H9 (cell line): ENCODE results near the gene KRT31. TPM values are rescaled to one million over a fixed set of nuclear protein-coding genes. Genes with fewer than 3 reads are reported as not detected.

ENCODE experiments used
- DNase-seq: peaks from one replicate; pipeline ENCODE4 v3.0.0-alpha.2; 2017
- H2AFZ ChIP-seq: one replicate; pipeline ENCODE4 v1.6.1; 2013; ENCODE audit warnings: mild to moderate bottlenecking, low read length, control low read depth, moderate library complexity
- H2AK5ac ChIP-seq: 2 replicates; pipeline ENCODE4 v1.6.1; 2013; ENCODE audit warnings: low read length, control low read depth, mixed read lengths; ENCODE audit not compliant: insufficient read length
- H2BK120ac ChIP-seq: one replicate; pipeline ENCODE4 v1.6.1; 2013; ENCODE audit warnings: low read depth, mild to moderate bottlenecking, low read length, control low read depth, inconsistent platforms; ENCODE audit not compliant: poor library complexity, severe bottlenecking
- H2BK12ac ChIP-seq: 2 replicates; pipeline ENCODE4 v1.6.1; 2013; ENCODE audit warnings: low read length, control low read depth, mixed read lengths, low read depth; ENCODE audit not compliant: insufficient read length
- H2BK15ac ChIP-seq: 2 replicates; pipeline ENCODE4 v1.6.1; 2013; ENCODE audit warnings: low read depth, low read length, control low read depth
- H2BK20ac ChIP-seq: one replicate; pipeline ENCODE4 v1.6.1; 2013; ENCODE audit warnings: low read depth, mild to moderate bottlenecking, low read length, control low read depth, inconsistent platforms; ENCODE audit not compliant: poor library complexity, severe bottlenecking
- H2BK5ac ChIP-seq: 2 replicates; pipeline ENCODE4 v1.6.1; 2013; ENCODE audit warnings: low read length, control low read depth, mixed read lengths; ENCODE audit not compliant: insufficient read length
- H3K14ac ChIP-seq: 2 replicates; pipeline ENCODE4 v1.6.1; 2013; ENCODE audit warnings: low read length, control low read depth; ENCODE audit not compliant: insufficient read depth
- H3K18ac ChIP-seq: 2 replicates; pipeline ENCODE4 v1.6.1; 2013; ENCODE audit warnings: low read depth, mild to moderate bottlenecking, mixed read lengths, low read length, control low read depth; ENCODE audit not compliant: insufficient read length
- H3K23ac ChIP-seq: 2 replicates; pipeline ENCODE4 v1.6.1; 2013; ENCODE audit warnings: low read length, control low read depth, mixed read lengths, low read depth; ENCODE audit not compliant: insufficient read length
- H3K23me2 ChIP-seq: 2 replicates; pipeline ENCODE4 v1.6.1; 2013; ENCODE audit warnings: low read depth, mild to moderate bottlenecking, mixed read lengths, low read length, control low read depth; ENCODE audit not compliant: insufficient read length, poor library complexity, severe bottlenecking
- H3K27ac ChIP-seq: 2 replicates; pipeline ENCODE4 v1.5.1; 2013; ENCODE audit warnings: low read length, control low read depth, mixed read lengths, low read depth; ENCODE audit not compliant: insufficient read length
- H3K27me3 ChIP-seq: 2 replicates; pipeline ENCODE4 v1.6.1; 2013; ENCODE audit warnings: low read length, control low read depth, inconsistent platforms; ENCODE audit not compliant: insufficient read depth
- H3K4ac ChIP-seq: 2 replicates; pipeline ENCODE4 v1.6.1; 2013; ENCODE audit warnings: low read depth, mild to moderate bottlenecking, control low read depth, inconsistent platforms, low read length, moderate library complexity
- H3K4me1 ChIP-seq: 2 replicates; pipeline ENCODE4 v1.6.1; 2013; ENCODE audit warnings: low read length, control low read depth, inconsistent platforms; ENCODE audit not compliant: insufficient read depth
- H3K4me2 ChIP-seq: 2 replicates; pipeline ENCODE4 v1.6.1; 2013; ENCODE audit warnings: low read length, control low read depth, mixed read lengths; ENCODE audit not compliant: insufficient read length, insufficient read depth
- H3K56ac ChIP-seq: 2 replicates; pipeline ENCODE4 v1.6.1; 2013; ENCODE audit warnings: low read depth, mild to moderate bottlenecking, mixed read lengths, low read length, control low read depth; ENCODE audit not compliant: insufficient read length
- H3K79me1 ChIP-seq: 2 replicates; pipeline ENCODE4 v1.6.1; 2013; ENCODE audit warnings: low read depth, mild to moderate bottlenecking, moderate library complexity, low read length, control low read depth, inconsistent platforms; ENCODE audit not compliant: insufficient read depth, poor library complexity, severe bottlenecking
- H3K79me2 ChIP-seq: 2 replicates; pipeline ENCODE4 v1.6.1; 2013; ENCODE audit warnings: low read length, control low read depth, inconsistent platforms; ENCODE audit not compliant: insufficient read depth
- H3K9ac ChIP-seq: 2 replicates; pipeline ENCODE4 v1.6.1; 2013; ENCODE audit warnings: low read length, control low read depth, mixed read lengths; ENCODE audit not compliant: insufficient read length; ENCODE audit errors: extremely low read depth
- H3K9me3 ChIP-seq: one replicate; pipeline ENCODE4 v1.6.1; 2013; ENCODE audit warnings: low read depth, low read length, inconsistent platforms; ENCODE audit not compliant: control insufficient read depth
- H3T11ph ChIP-seq: one replicate; pipeline ENCODE4 v1.6.1; 2013; ENCODE audit warnings: mild to moderate bottlenecking, low read length, control low read depth, inconsistent platforms
- H4K20me1 ChIP-seq: one replicate; pipeline ENCODE4 v1.6.1; 2013; ENCODE audit not compliant: control insufficient read depth, insufficient read length, insufficient read depth
- H4K5ac ChIP-seq: 2 replicates; pipeline ENCODE4 v1.6.1; 2013; ENCODE audit warnings: low read depth, mild to moderate bottlenecking, mixed read lengths, low read length, control low read depth; ENCODE audit not compliant: insufficient read length
- H4K8ac ChIP-seq: replicated peaks from 2 replicates; pipeline ENCODE4 v1.6.1; 2013; ENCODE audit warnings: low read length, control low read depth, mixed read lengths, low read depth; ENCODE audit not compliant: insufficient read length
- H4K91ac ChIP-seq: 2 replicates; pipeline ENCODE4 v1.6.1; 2013; ENCODE audit warnings: low read depth, mild to moderate bottlenecking, moderate library complexity, mixed read lengths, low read length, control low read depth; ENCODE audit not compliant: insufficient read length
- H3K27ac Mint-ChIP-seq, 3 experiments: 2 replicates in 2 of 3; 3 replicates in 1 of 3; pipeline ENCODE4 v1.8.0; 2020 to 2021; ENCODE audit warnings: mixed read lengths in 3 of 3, mild to moderate bottlenecking in 1 of 3, moderate library complexity in 1 of 3
- H3K27me3 Mint-ChIP-seq: 2 replicates; pipeline ENCODE4 v1.8.0; 2021; ENCODE audit warnings: low read depth, mild to moderate bottlenecking, moderate library complexity, mixed read lengths
- H3K36me3 Mint-ChIP-seq, 3 experiments: 2 replicates in 2 of 3; 3 replicates in 1 of 3; pipeline ENCODE4 v1.8.0; 2020 to 2021; ENCODE audit warnings: low read depth in 3 of 3, mixed read lengths in 3 of 3; ENCODE audit not compliant: insufficient read depth in 1 of 3
- H3K4me1 Mint-ChIP-seq, 2 experiments: 2 replicates each; pipeline ENCODE4 v1.8.0; 2020; ENCODE audit warnings: mixed read lengths in 2 of 2
- H3K4me3 Mint-ChIP-seq, 2 experiments: 2 replicates in 1 of 2; 3 replicates in 1 of 2; pipeline ENCODE4 v1.8.0; 2020 to 2021; ENCODE audit warnings: mild to moderate bottlenecking in 2 of 2, mixed read lengths in 2 of 2, moderate library complexity in 1 of 2
- H3K9me3 Mint-ChIP-seq, 2 experiments: 2 replicates in 1 of 2; 3 replicates in 1 of 2; pipeline ENCODE4 v1.8.0; 2020; ENCODE audit warnings: mild to moderate bottlenecking in 2 of 2, mixed read lengths in 2 of 2, moderate library complexity in 1 of 2
- CTCF ChIP-seq: fragments of 200-600 bp; sonication (generic); conservative IDR thresholded peaks from 3 replicates; pipeline ENCODE4 v1.8.0; 2021; ENCODE audit warnings: antibody characterized with exemption, mild to moderate bottlenecking
- WGBS: extraction: QIAGEN DNeasy Blood & Tissue Kit; methylation state at CpG from one replicate; pipeline ENCODE4 v1.1.7; 2013; ENCODE audit warnings: missing lambda C conversion rate, low lambda C conversion rate, mixed read lengths; ENCODE audit not compliant: insufficient read length; ENCODE audit errors: extremely low coverage; 5-methylcytosine and 5-hydroxymethylcytosine counted together
- total RNA-seq: library from RNA; stranded (reverse); gene quantifications from 2 replicates; pipeline ENCODE4 v1.2.1, GENCODE V29; 2021

Gene KRT31
- total RNA-seq, 1 experiment from 2014 or later, result not detected

DNA sequence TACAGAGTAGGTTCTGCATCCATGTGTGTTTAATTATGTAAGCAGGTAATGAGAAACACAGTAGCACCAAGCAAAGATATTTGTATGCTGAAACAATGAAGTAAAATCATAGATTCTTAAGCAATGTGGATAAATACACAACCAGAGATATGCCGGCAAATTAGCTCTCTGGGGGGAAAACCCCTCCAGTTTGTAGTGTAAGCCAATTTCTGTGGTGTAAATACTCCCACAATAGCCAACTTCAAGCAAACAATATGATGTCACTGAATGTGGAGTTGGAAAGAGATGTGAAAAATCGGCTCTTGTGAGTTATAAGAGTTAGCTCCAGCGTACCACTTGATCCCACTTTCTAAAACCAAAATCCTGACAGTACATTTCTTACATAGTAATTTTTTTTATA, 47.2 kb upstream of the KRT31 start:
- Mint-ChIP-seq H3K36me3 (no peaks in the 10 kb centered on the region; a peak in 1 of 7 replicates), H3K27me3 (peaks cover 21% of the 10 kb centered on the region), H3K9me3 (no peaks in the 10 kb centered on the region; a peak in 1 of 5 replicates), H3K4me3 (no peak overlapping the region), H3K4me1 (peaks cover 6% of the 10 kb centered on the region in 2 experiments), H3K27ac (no peak overlapping the region; a peak in 1 of 7 replicates)
- H3K56ac ChIP-seq, result no peak overlapping the region
- WGBS, result no CpG with 5 or more reads among the region's 3 CpGs
- H4K91ac ChIP-seq, result no peak overlapping the region
- no peaks in the 10 kb centered on the region for H3K27me3 ChIP-seq
- H2BK15ac ChIP-seq, result no peak overlapping the region
- H4K20me1 ChIP-seq, result no peaks in the 10 kb centered on the region
- H2AK5ac ChIP-seq, result no peak overlapping the region
- no peak overlapping the region for H3K14ac ChIP-seq
- no peaks in the 10 kb centered on the region for H3K79me1 ChIP-seq
- H3T11ph ChIP-seq, result no peak overlapping the region
- H3K79me2 ChIP-seq, result no peaks in the 10 kb centered on the region
- no peak overlapping the region for H4K5ac ChIP-seq
- H3K23ac ChIP-seq, result no peak overlapping the region
- no peak overlapping the region for H3K4me2 ChIP-seq
- no peak overlapping the region for H3K4ac ChIP-seq
- TF ChIP-seq CTCF, result no peak
- no peak for DNase-seq
- no peaks in the 10 kb centered on the region for H3K23me2 ChIP-seq
- no peak overlapping the region for H3K18ac ChIP-seq
- no peak overlapping the region for H2BK5ac ChIP-seq
- H3K4me1 ChIP-seq, result no peaks in the 10 kb centered on the region
- H3K9ac ChIP-seq, result no peak overlapping the region
- no peaks in the 10 kb centered on the region for H3K9me3 ChIP-seq
- no peak overlapping the region for H4K8ac ChIP-seq
- no peak overlapping the region for H2BK12ac ChIP-seq
- H2AFZ ChIP-seq, result no peak overlapping the region
- no peak overlapping the region for H3K27ac ChIP-seq
- H2BK120ac ChIP-seq, result no peak overlapping the region
- no peak overlapping the region for H2BK20ac ChIP-seq
